ENCODE measurements around the gene SURF4.

Gene SURF4

GRCh38 chr9:133349965-133350616, 25.8 kb downstream of the SURF4 start:
- Histone ChIP-seq H3K4me1 (ENCODE audit: insufficient read depth, low read length) (peaks cover 23% of the 10 kb centered on the region), H3K27me3 (ENCODE audit: insufficient read depth, low read length) (no peaks in the 10 kb centered on the region), H3K36me3 (ENCODE audit: insufficient read depth, low read length) (peaks cover 57% of the 10 kb centered on the region), H3K9me3 (ENCODE audit: low read length) (no peaks in the 10 kb centered on the region), H2AFZ (ENCODE audit: low read depth, low read length) (no peak overlapping the region), H3K4me3 (ENCODE audit: low read length) (peak overlapping the region; percentile 5)

GRCh38 chr9:133348718-133349573, 26.9 kb downstream of the SURF4 start:
- H3K4me1 ChIP-seq (ENCODE audit: insufficient read depth, low read length) = peaks cover 21% of the 10 kb centered on the region
- H3K27me3 ChIP-seq (ENCODE audit: insufficient read depth, low read length) = no peaks in the 10 kb centered on the region
- no peak overlapping the region for H2AFZ ChIP-seq (ENCODE audit: low read depth, low read length)
- H3K4me3 ChIP-seq (ENCODE audit: low read length) = peak overlapping the region; percentile 76
- H3K9me3 ChIP-seq (ENCODE audit: low read length) = no peaks in the 10 kb centered on the region
- H3K36me3 ChIP-seq (ENCODE audit: insufficient read depth, low read length) = peaks cover 68% of the 10 kb centered on the region

GRCh38 chr9:133347985-133348717, 27.7 kb downstream of the SURF4 start, which contains the start of the genes MED22 and RPL7A:
TSS of gene MED22 (minus strand) at chr9:133348131. CDS start at chr9:133346662, 1,469 bp downstream.
TSS of gene RPL7A (plus strand) at chr9:133348218. CDS start at chr9:133348244, 26 bp downstream.
- peak within 1 kb of the TSS; percentile 76 for H3K4me3 ChIP-seq (ENCODE audit: low read length)
- no peaks in the 10 kb centered on the region for H3K27me3 ChIP-seq (ENCODE audit: insufficient read depth, low read length)
- peaks cover 68% of the 10 kb centered on the region for H3K36me3 ChIP-seq (ENCODE audit: insufficient read depth, low read length)

GRCh38 chr9:133347515-133347984, 28.3 kb downstream of the SURF4 start:
- H3K9me3 ChIP-seq (ENCODE audit: low read length) = no peaks in the 10 kb centered on the region
- peaks cover 21% of the 10 kb centered on the region for H3K4me1 ChIP-seq (ENCODE audit: insufficient read depth, low read length)
- H3K27me3 ChIP-seq (ENCODE audit: insufficient read depth, low read length) = no peaks in the 10 kb centered on the region
- peaks cover 69% of the 10 kb centered on the region for H3K36me3 ChIP-seq (ENCODE audit: insufficient read depth, low read length)
- no peak overlapping the region for H2AFZ ChIP-seq (ENCODE audit: low read depth, low read length)
- peak overlapping the region; percentile 76 for H3K4me3 ChIP-seq (ENCODE audit: low read length)

More at GRCh38 chr9:133347985-133348717, 27.7 kb downstream of the SURF4 start, which contains the start of the genes MED22 and RPL7A:
- Histone ChIP-seq H3K9me3 (ENCODE audit: low read length) (no peaks in the 10 kb centered on the region), H2AFZ (ENCODE audit: low read depth, low read length) (no peak within 1 kb of the TSS), H3K4me1 (ENCODE audit: insufficient read depth, low read length) (peaks cover 21% of the 10 kb centered on the region)

GRCh38 chr9:133346021-133346785, 29.7 kb downstream of the SURF4 start:
- peaks cover 21% of the 10 kb centered on the region for H3K4me1 ChIP-seq (ENCODE audit: insufficient read depth, low read length)
- H3K27me3 ChIP-seq (ENCODE audit: insufficient read depth, low read length) = no peaks in the 10 kb centered on the region
- H2AFZ ChIP-seq (ENCODE audit: low read depth, low read length) = no peak overlapping the region
- peak overlapping the region; percentile 76 for H3K4me3 ChIP-seq (ENCODE audit: low read length)
- H3K9me3 ChIP-seq (ENCODE audit: low read length) = no peaks in the 10 kb centered on the region
- peaks cover 69% of the 10 kb centered on the region for H3K36me3 ChIP-seq (ENCODE audit: insufficient read depth, low read length)

- no peaks in the 10 kb centered on the region for H3K27me3 ChIP-seq (ENCODE audit: insufficient read depth, low read length)
- peaks cover 69% of the 10 kb centered on the region for H3K36me3 ChIP-seq (ENCODE audit: insufficient read depth, low read length)
These were observed 30.3 kb downstream of the SURF4 start for GRCh38 chr9:133345596-133345995.

GRCh38 chr9:133344979-133345378, 30.9 kb downstream of the SURF4 start:
- no peaks in the 10 kb centered on the region for H3K27me3 ChIP-seq (ENCODE audit: insufficient read depth, low read length)
- H3K4me1 ChIP-seq (ENCODE audit: insufficient read depth, low read length) = peaks cover 21% of the 10 kb centered on the region
- no peaks in the 10 kb centered on the region for H3K9me3 ChIP-seq (ENCODE audit: low read length)
- H3K36me3 ChIP-seq (ENCODE audit: insufficient read depth, low read length) = peaks cover 69% of the 10 kb centered on the region
- no peak overlapping the region for H3K4me3 ChIP-seq (ENCODE audit: low read length)
- no peak overlapping the region for H2AFZ ChIP-seq (ENCODE audit: low read depth, low read length)

More at GRCh38 chr9:133345596-133345995, 30.3 kb downstream of the SURF4 start:
- no peak overlapping the region for H2AFZ ChIP-seq (ENCODE audit: low read depth, low read length)
- peaks cover 21% of the 10 kb centered on the region for H3K4me1 ChIP-seq (ENCODE audit: insufficient read depth, low read length)
- H3K4me3 ChIP-seq (ENCODE audit: low read length) = no peak overlapping the region
- no peaks in the 10 kb centered on the region for H3K9me3 ChIP-seq (ENCODE audit: low read length)

GRCh38 chr9:133344071-133344470, 31.8 kb downstream of the SURF4 start:
- Histone ChIP-seq H2AFZ (ENCODE audit: low read depth, low read length) (no peak overlapping the region), H3K4me3 (ENCODE audit: low read length) (no peak overlapping the region), H3K27me3 (ENCODE audit: insufficient read depth, low read length) (no peaks in the 10 kb centered on the region), H3K36me3 (ENCODE audit: insufficient read depth, low read length) (peaks cover 67% of the 10 kb centered on the region), H3K9me3 (ENCODE audit: low read length) (no peaks in the 10 kb centered on the region), H3K4me1 (ENCODE audit: insufficient read depth, low read length) (peaks cover 14% of the 10 kb centered on the region)

- Histone ChIP-seq H3K9me3 (ENCODE audit: low read length) (no peaks in the 10 kb centered on the region), H3K4me3 (ENCODE audit: low read length) (no peak overlapping the region), H2AFZ (ENCODE audit: low read depth, low read length) (no peak overlapping the region), H3K27me3 (ENCODE audit: insufficient read depth, low read length) (no peaks in the 10 kb centered on the region), H3K4me1 (ENCODE audit: insufficient read depth, low read length) (peaks cover 10% of the 10 kb centered on the region), H3K36me3 (ENCODE audit: insufficient read depth, low read length) (peaks cover 67% of the 10 kb centered on the region)
These were observed 33.3 kb downstream of the SURF4 start for GRCh38 chr9:133342570-133342969.

GRCh38 chr9:133342069-133342406, 33.8 kb downstream of the SURF4 start:
- Histone ChIP-seq H3K4me1 (ENCODE audit: insufficient read depth, low read length) (peaks cover 10% of the 10 kb centered on the region), H3K4me3 (ENCODE audit: low read length) (no peak overlapping the region), H3K9me3 (ENCODE audit: low read length) (no peaks in the 10 kb centered on the region), H2AFZ (ENCODE audit: low read depth, low read length) (no peak overlapping the region), H3K27me3 (ENCODE audit: insufficient read depth, low read length) (no peaks in the 10 kb centered on the region), H3K36me3 (ENCODE audit: insufficient read depth, low read length) (peaks cover 67% of the 10 kb centered on the region)

GRCh38 chr9:133341369-133342068, 34.3 kb downstream of the SURF4 start:
- Histone ChIP-seq H3K4me1 (ENCODE audit: insufficient read depth, low read length) (peaks cover 6% of the 10 kb centered on the region), H3K4me3 (ENCODE audit: low read length) (no peak overlapping the region), H3K36me3 (ENCODE audit: insufficient read depth, low read length) (peaks cover 67% of the 10 kb centered on the region), H3K27me3 (ENCODE audit: insufficient read depth, low read length) (no peaks in the 10 kb centered on the region), H2AFZ (ENCODE audit: low read depth, low read length) (no peak overlapping the region), H3K9me3 (ENCODE audit: low read length) (no peaks in the 10 kb centered on the region)

- Histone ChIP-seq H3K4me1 (ENCODE audit: insufficient read depth, low read length) (peaks cover 4% of the 10 kb centered on the region), H3K27me3 (ENCODE audit: insufficient read depth, low read length) (no peaks in the 10 kb centered on the region), H3K36me3 (ENCODE audit: insufficient read depth, low read length) (peaks cover 66% of the 10 kb centered on the region), H3K4me3 (ENCODE audit: low read length) (no peak overlapping the region), H3K9me3 (ENCODE audit: low read length) (no peaks in the 10 kb centered on the region), H2AFZ (ENCODE audit: low read depth, low read length) (no peak overlapping the region)
These were observed 34.9 kb downstream of the SURF4 start for GRCh38 chr9:133340916-133341315.
